Right lobe of liver (tissue), 4 donors: ENCODE results near the gene PTP4A2.

Experiments
- CTCF ChIP-seq, 4 donors: fragments of 200-600 bp in 3 of 4; fragments of 450-650 bp in 1 of 4; IDR thresholded peaks; one replicate each; pipeline versions ENCODE4 v1.5.1 to v1.8.0; 2016 to 2022; ENCODE audit warnings: antibody characterized with exemption in 4 of 4, mild to moderate bottlenecking in 2 of 4
- POLR2A ChIP-seq: fragments of 450-650 bp; IDR thresholded peaks from one replicate; pipeline ENCODE4 v1.6.1; 2017; ENCODE audit warnings: antibody characterized with exemption, mild to moderate bottlenecking
- donor health status: DM: no; HTN: no; CAD: no.
- donor health status: DM: no; HTN: no; CAD: no.
- donor health status: DM: no; HTN: yes; CAD: no.

- TF ChIP-seq CTCF (IDR thresholded peaks at IDR 0.05): no peak
- no peak for TF ChIP-seq POLR2A
These were observed 10.5 kb downstream of the PTP4A2 start for GRCh38 chr1:31927661-31927980.
